ENCODE data around the gene EIF4A3.

The EIF4A3 gene

DNA sequence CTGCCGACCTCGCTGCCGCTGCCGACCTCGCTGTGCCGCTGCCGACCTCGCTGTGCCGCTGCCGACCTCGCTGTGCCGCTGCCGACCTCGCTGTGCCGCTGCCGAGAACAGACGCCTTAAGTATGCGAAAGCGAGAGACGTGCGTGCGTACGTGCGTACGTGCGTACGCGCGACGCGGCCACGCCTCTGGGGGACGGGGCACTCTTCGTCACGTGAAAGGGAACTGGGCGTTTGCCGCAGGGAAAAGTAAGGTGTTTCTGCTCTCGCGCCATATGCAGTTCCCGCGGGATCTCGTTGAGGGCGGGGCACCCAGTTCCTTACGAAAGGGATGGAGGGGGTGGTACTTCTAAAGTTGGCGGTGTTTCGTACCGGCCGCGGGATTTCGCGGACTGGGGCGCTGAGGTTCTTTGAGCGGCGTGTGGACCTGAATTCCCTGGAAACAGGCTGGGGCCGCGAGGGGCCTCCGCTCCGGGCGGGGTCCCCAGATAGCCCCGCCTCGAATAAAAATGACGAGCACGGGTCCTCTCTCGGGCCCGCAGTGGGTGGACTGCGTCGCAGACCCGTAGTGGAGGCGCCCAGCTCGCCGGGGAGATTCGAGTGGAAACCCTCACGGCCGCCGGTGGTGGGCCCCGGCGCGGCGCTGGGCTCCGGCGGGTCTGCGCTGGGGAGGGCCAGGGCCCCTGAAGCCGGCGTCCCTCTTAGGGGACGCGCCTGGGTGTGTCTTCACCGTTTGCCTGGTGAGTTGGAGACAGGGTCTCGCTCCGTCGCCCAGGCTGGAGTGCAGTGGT is at the start of gene EIF4A3:
TSS of gene EIF4A3 (minus strand) at position 94 of the 788 bp plus-strand sequence. CDS start 167 bp downstream, outside the sequence.
- peak; percentile 93 to 97 for ATAC-seq

DNA sequence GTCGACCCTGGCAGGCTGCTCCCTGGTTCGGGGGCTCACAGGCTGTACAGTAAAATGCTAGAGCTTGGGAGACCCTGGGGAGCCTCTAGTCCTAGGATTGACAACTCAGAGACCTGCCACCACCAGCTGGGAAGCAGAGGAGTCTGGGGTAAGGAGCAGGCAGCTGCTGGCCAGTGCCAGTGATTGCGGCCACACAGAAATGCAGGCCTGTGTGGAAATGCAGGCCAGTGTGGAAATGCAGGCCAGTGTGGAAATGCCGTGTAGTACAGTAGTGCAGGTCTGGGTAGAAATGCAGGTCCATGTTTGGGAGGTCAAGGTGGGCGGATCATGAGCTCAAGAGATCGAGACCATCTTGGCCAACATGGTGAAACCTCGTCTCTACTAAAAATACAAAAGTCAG is 49.7 kb upstream of the EIF4A3 start:
- ATAC-seq = no peak

DNA sequence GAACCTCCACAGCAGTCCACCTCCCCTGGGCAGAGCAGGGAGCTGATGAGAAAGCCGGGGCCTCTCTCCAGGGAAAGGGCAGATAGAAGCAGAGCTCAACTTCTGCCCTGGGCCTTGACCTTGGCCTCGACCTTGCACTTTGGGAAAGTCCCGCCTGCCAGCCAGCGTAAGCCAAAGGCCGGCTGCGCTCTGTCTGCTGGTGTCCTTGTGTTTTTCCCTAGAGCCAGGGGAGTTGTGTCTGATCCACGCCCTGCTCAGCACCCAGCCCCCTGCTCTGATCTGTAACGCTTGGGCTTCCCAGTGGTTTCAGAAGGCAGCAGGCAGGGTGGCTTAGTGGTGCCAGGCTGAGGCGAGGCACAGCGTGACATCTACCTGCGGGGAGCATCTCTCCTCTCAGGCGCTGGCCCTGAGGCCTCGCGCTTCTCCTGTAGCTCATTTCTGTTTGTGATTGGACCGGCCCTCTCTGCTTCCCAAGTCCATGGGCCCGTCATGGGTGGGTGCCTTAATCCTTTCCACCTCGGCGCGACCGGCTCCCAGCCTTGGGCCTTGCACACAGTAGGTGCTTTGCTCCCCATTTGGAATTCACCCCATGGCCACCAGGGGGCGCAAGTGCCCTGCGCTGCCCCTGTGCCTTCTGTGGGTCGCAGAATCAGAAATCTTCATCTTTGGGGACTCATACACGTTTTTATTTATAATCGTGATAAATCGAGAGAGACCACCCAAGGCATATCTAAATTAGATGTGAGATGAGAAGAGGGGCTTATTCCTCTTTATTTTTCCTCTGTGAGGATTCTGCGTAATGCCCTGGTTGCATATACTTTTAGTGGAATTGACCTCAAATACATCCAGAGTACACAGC is 49.0 kb upstream of the EIF4A3 start:
- peak; percentile 36 to 41 for ATAC-seq

DNA sequence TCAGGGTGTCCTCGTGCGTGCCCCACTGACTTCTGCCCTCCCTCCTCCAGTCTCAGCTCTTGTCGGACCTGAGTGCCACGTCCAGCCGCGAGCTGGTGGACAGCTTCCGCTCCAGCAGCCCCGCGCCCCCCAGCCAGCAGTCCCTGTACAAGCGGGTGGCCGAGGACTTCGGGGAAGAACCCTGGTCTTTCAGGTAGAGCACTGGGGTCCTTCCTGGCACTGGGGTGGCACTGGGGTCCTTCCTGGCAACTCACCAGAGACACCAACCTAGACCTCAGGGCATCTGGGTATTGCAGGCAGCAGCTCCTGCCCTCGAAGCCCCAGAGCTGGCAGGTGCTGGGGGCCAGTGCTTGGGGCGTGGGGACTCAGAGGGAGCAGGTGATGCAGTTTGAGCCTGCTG is 48.2 kb upstream of the EIF4A3 start:
- no peak for ATAC-seq

DNA sequence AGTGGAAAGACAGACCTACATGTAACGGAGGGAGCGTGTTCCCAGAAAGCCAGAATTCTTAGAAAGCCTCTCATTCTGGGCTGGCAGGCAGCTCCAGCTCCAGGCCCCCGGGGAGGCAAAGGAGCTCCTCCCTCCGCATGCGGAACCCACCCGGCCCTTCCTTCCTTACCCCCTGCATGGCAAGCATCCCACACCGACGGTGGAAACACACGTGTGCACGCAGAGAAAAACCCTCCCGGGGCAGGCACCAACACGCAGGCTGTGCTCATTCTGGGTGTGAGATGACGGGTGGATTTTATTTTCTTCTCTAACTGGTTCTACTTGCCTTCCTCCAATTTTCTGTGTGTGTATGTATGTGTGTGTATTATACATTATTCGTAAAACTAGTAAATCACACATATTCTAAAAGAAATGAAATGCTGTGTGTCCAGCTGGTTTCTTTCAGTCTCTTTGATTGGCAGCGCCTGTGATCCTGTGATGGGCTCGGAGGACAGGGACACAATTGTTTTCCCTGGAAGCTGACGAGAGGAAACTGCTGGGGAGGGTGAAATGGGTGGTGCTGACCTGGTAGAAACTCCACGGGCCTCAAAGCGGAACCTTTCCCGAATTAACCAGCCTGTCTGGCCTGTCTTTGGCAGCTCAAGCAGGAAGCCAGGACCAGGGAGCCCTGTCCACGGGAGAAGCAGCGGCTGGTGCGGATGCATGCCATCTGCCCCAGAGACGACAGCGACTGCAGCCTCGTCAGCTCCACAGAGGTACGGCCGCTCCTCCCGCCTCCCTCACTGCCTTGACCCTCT is 45.1 kb upstream of the EIF4A3 start:
- no peak for ATAC-seq

DNA sequence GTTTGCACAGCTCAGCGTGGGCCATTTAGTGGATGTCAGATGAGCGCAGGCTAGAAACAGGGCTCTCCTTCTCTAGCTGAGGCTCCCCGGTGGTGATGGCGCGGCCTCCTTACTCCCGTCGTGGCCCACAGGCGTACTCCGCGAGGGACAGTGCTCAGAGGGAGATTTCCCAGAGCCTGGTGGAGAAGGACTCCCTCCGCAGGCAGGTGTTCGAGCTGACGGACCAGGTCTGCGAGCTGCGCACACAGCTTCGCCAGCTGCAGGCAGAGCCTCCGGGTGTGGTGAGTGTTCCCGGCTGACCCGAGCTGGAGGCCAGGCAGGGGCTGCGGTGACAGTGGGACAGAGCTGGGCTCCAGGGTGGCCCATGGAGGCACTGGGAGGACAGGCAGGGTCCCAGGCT is 44.3 kb upstream of the EIF4A3 start:
- no peak for ATAC-seq

DNA sequence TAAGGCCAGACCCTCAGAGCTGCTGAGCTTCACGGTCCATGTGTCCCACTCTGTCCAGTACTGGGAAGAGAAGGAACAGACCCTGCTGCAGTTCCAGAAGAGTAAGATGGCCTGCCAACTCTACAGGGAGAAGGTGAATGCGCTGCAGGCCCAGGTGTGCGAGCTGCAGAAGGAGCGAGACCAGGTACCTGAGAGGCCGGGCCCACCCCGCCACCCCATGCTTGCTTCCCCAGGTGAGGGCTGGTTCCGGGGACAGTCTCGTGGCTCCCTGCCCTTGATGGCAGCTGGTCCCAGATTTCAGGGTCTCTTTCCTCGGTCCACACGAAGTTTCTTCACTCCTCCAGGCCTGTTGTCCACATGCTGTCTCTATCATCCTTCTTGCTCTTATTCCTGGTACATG is 43.8 kb upstream of the EIF4A3 start:
- ATAC-seq = no peak

DNA sequence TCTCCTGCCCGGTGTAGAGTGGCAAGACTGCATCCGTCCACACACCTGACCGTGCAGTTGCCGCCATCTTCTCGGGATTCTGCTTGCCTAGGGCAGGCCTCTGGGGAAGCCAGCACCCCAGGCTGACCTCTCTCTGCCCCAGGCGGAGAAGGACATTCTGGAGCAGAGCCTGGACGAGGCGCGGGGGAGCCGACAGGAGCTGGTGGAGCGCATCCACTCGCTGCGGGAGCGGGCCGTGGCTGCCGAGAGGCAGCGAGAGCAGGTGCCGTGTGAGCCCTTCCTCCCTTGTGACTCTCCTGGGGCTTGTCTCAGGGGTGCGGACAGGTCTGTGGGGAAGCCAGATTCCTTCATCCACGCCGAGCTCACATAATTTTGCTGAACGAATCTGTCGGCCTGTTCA is 42.7 kb upstream of the EIF4A3 start:
- ATAC-seq = no peak

DNA sequence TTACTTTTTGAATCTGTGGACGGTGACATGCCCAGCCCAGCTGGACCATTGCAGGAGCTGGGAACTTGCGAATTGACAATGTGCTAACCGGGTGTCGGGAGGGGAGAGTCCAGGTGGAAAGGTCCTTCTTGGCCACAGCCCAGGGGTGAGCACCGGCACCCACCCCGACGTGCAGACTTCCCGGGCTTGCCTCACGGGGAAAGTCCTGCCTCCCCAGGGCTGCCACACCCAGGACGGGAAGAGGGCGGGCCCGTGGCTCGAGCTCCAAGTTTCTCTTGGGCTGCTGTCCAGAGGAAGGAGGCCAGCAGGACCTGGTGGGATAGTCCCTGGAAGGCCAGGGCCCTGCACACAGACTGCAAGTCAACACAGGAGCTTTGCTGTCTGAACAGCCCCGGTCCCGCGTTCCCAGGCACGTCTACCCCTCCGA is 40.6 kb upstream of the EIF4A3 start:
- ATAC-seq = no peak

DNA sequence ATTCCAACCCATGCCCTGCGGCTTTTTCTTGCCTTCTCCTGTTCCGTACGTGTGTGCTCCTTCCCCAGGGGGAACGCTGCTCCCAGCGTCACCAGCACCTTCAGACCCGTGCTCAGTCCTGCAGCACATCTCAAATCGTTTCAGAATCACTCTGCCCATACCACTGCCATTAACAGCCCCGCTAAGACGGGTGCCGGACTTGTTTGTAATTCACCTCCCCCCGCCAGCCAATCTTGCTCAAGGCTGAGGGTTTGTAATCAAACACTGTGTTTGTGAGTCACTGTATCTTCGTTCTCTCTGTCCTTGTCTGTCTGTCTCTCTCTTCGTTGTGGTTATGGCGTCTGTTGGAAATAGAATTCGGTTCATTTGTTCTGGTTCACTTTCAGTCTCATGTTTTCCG is 40.2 kb upstream of the EIF4A3 start:
- no peak for ATAC-seq

DNA sequence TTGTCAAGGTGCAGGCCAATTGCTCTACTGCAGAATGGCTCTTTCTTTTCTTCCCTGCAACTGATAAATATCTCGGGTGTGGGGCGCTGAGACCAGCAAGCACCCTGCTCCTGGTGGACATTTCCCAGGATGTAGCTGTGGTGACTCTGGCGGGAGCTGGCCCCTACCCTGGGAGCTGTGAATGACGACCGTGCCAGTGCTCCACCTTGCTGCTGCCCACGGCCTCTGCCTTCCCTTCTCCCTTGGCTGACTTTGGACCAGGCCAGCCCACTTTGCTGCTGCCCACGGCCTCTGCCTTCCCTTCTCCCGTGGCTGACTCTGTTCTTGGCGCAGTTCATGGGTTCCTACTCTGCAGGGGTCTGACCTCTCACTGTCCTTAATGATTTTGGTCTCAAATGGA is 39.0 kb upstream of the EIF4A3 start:
- no peak for ATAC-seq

DNA sequence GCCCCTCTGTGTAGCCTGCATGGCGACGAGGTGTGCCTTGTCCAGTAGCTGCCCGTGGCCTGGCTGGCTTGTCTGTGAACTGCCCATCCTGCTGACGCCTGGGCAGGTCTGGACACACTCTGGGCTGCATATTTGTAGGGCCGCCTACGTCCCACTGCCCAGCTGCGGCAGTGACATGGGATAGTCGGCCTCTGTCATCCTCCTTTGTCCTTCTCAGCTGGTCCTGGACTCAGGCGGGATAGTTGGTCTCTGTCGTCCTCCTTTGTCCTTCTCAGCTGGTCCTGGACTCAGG is 37.4 kb upstream of the EIF4A3 start:
- ATAC-seq = no peak

DNA sequence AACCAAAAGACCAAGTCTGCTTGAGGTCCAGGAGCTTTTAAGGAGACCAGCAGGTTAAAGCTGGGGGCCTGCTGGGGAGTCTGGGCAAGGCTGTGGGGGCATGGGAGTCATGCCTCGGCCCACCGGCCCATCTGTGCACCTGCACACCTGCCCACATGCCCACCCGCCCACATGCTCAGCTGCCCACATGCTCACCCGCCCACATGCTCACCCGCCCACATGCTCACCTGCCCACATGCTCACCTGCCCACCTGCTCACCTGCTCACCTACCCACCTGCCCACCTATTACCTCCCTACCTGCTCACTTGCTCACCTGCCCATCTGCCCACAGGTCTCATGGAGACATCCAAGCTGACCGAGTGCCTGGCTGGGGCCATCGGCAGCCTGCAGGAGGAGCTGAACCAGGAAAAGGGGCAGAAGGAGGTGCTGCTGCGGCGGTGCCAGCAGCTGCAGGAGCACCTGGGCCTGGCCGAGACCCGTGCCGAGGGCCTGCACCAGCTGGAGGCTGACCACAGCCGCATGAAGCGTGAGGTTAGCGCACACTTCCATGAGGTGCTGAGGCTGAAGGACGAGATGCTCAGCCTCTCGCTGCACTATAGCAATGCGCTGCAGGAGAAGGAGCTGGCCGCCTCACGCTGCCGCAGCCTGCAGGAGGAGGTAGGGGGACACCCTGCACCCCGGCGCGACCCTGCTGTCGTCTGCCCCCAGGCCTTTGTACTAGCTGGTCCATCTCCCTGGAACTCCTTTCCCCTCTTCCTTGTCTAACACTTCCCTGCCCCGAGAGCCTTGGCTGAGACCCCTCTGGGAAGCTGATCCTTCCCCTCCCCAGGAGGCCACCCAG is 36.9 kb upstream of the EIF4A3 start:
- no peak for ATAC-seq

DNA sequence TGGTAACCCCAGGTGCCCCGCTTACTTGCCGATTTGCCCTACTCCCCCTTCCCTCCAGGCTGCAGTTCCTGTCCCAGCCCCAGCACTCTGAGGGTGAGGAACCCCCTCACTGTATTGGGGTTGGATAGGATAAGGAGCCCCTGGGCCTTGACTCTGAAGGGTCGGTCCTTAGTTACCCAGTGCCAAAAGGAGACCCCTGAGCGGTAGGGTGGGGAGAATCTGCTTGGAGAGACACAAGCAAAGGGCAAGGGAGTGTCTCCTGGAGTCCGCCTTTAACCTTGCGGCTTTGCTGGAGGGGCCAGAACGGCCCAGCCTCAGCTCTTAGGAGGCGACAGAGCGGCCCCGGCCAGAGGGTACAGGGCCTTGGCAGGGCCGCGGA is 35.9 kb upstream of the EIF4A3 start:
- no peak for ATAC-seq

DNA sequence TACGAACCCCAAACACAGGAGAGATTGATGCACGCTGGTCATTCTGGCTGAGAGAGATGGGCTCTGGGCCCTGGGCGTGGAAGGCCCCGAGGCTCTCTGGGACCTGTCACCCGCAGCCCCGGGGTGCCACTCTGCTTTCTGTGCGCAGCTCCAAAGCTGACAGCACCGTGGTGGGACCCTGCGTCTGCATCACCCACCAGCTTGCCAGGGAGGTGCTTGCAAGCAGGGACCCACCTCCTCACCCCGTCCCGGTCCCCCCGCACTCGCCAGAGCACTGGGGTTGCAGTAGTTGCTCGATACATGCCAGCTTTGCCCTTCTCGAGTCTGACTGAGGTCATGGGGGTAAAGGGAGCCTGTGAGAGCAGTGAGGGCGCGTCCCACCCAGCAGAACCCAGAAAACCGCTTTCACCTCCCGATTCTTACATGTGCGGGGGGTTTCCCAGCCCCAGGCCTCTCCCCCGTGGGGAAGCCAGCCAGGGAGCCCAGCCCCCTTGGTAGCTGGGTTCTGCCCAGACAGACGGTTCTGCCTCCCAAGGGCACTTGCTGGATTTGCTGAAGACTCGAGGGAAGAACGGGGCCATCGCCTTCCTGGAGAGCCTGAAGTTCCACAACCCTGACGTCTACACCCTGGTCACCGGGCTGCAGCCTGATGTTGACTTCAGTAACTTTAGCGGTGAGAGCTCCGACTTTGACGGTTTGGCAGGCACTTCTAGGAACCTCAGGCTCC is 35.4 kb upstream of the EIF4A3 start:
- no peak for ATAC-seq

DNA sequence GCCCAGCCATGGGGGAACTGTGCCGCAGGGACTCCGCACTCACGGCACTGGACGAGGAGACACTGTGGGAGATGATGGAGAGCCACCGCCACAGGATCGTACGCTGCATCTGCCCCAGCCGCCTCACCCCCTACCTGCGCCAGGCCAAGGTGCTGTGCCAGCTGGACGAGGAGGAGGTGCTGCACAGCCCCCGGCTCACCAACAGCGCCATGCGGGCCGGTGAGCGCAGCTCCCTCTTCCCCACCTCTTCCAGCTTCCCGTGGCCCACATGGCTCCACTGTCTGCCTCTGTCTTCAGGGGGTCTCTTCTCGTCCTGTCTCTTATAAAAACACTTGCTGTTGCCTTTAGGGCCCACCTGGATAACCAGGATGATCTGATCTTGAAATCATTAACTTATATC is 34.5 kb upstream of the EIF4A3 start:
- no peak for ATAC-seq

DNA sequence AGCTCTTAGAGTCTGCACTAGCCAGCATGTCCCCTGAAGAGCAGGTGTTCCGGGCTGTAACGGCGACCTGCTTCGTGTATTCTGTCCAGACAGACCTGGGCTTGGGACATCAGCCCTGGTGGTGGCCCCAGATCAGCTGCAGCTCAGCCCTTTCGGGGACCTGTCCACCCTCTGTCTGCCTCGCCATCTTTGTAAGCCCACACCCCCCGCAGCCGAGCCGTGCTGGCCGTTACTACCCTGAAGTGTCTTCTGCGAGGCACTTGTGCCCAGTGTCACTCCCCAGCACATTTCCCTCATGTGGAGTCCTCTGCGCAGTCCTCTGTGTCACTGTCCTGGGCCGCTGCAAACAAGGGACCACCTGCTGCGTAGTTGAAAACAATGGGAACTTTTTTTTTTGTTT is 33.3 kb upstream of the EIF4A3 start:
- ATAC-seq = no peak

DNA sequence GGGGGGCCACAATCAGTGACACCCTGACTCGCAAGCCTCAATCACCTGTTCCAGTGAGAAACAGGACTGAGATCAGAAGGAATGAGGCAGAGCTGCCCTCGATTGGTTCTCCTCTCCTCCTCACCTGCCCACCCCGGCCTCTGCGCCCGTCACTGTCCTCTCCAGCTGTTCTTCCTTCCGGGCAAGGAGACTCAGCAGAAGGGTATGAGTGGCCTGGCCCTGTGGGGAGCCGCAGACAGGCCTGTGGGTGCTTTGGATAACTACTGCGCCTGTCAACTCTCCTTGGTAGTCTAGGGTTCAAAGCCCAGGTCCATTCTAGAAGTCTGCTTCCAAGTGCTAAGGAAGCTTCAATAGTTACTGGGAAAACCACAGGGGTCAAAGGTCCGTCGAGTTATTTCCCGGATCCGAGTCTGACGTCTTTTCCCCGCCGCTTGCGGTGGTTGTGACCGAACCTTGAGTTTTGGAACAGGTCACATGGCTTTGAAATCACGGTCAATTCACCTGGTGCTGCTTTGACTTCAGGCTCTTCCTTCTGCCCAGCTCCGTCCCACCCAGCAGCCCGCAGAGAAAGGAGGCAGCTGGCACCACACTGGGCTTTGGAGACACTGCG is 31.2 kb upstream of the EIF4A3 start:
- ATAC-seq = no peak

DNA sequence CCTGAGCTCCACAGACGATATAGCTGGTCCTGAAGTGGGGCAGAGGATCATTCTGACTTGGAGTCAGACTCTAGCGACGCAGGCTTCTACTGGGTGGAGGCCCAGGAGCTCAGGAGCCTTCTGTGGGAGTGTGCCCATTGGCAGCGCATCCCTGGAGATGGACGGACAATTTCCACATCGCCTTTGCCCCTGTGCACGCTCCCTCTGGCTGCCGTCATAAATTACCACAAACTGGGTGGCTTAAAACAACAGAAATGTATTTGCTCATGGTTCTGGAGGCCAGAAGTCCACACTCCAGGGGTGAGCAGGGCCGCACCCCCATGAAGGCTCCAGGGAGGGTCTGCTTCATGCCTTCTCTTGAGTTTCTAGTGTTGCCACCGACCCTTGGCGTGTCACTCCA is 29.8 kb upstream of the EIF4A3 start:
- ATAC-seq = no peak

DNA sequence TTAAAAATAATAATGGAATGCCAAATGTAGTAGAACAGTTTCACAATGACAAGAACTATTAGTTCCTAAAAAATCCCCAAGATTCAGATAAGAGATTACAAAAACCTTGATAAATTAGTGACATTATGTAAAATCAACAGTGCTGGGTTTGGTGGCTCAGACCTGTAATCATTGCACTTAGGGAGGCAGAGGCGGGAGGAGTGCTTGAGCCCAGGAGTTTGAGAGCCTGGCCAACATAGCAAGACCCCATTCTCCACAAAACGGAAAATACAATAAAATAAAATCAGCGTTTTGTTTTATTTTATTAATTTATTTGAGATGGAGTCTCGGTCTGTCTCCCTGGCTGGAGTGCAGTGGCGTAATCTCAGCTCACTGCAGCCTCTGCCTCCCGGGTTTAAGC is 27.0 kb upstream of the EIF4A3 start:
- no peak for ATAC-seq

DNA sequence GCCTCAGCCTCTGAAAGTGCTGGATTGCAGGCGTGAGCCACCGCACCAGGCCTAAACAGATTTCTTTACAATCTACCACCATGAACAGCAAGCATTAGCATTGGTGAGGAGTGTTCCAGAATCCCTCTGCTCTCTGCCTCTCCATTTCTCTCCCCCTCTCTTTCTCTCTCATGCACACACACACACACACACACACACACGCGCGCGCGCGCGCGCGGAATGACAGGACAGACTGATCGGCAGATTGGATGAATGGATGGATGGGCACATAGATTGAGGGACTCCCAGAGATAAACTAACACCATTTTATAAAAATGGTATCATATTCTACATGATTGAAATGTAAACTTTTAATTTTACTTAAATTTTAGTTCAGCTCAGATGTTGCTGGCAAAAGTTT is 26.2 kb upstream of the EIF4A3 start:
- no peak for ATAC-seq
